Activated T-cell treated with anti-CD3 and anti-CD28 coated beads, Interleukin-2, amount 50 U/mL, for 1 hour (primary cell): Measurements from ENCODE around the gene CAMK2G.
"Not testable (repeated sequence)": the region's sequence is repeated elsewhere in the genome, so short reads cannot be mapped to it uniquely, and the experiment has no call there.

Experiments
- DNase-seq: peaks from one replicate; pipeline ENCODE4 v3.0.0-alpha.2; 2020

Gene CAMK2G

GRCh38 chr10:73874267-73875138 lies at the start of gene CAMK2G:
CAMK2G (minus strand) TSS chr10:73874555; CDS start chr10:73874461, 94 bp downstream.
- peak; percentile 82 for DNase-seq

DNA sequence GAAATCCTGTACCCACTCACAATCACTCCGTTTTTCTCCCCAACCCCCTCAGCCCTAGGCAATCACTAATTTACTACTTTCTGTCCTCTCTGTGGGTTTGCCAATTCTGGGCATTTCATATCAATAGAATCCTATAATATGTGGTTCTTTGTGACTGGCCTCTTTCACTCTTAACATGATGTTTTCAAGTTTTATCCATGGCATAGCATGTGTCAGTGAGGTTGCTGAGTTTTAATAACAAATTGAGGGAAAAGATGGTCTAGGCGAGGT lies 48.4 kb upstream of the CAMK2G start:
- DNase-seq = no peak

GRCh38 chr10:73922007-73922863 lies 47.9 kb upstream of the CAMK2G start:
- DNase-seq = no peak

GRCh38 chr10:73920089-73920488 lies 45.7 kb upstream of the CAMK2G start:
- no peak for DNase-seq

DNA sequence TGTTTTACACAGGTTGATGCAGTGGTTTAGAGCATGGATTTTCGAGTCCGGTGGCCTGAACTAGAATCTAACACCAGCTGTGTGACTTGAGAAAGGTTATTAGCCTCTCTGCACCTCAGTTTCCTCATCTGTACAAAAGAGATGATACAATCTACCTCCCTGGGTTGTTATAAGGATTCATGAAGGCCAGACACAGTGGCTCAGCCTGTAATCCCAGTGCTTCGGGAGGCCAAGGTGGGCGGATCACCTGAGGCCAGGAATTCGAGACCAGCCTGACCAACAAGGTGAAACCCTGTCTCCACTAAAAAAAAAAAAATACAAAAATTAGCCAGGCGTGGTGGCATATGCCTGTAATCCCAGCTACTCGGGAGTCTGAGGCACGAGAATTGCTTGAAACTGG lies 45.1 kb upstream of the CAMK2G start:
- not testable (repeated sequence) for DNase-seq

DNA sequence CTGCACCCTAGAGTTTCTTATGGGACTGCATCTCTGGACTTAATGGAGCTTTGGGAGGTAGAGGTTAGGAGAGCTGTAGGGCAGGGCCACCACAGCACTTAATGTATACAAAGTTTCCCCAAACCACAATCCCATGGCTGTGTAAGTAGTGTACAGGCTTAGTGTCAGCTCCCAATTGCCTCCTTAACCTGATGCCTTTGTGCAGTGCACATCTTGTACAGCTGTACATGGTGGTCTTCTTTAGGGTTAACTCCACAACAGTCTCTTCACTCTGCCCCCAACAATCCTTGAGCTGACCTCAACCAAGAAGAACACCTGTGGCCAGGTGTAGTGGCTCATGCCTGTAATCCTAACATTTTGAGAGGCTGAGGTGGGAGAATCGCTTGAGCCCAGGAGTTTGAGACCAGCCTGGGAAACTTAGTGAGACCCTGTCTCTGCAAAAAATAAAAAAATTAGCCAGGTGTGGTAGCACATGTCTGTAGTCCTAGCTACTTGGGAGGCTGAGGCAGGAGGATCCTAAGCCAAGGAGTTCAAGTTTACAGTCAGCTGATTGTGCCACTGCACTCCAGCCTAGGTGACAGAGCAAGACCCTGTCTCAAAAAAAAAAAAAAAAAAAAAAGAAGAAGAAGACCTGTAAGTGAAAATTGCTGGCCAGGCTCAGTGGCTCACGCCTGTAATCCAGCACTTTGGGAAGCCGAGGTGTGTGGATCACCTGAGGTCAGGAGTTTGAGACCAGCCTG lies 43.4 kb upstream of the CAMK2G start:
- DNase-seq = no peak

DNA sequence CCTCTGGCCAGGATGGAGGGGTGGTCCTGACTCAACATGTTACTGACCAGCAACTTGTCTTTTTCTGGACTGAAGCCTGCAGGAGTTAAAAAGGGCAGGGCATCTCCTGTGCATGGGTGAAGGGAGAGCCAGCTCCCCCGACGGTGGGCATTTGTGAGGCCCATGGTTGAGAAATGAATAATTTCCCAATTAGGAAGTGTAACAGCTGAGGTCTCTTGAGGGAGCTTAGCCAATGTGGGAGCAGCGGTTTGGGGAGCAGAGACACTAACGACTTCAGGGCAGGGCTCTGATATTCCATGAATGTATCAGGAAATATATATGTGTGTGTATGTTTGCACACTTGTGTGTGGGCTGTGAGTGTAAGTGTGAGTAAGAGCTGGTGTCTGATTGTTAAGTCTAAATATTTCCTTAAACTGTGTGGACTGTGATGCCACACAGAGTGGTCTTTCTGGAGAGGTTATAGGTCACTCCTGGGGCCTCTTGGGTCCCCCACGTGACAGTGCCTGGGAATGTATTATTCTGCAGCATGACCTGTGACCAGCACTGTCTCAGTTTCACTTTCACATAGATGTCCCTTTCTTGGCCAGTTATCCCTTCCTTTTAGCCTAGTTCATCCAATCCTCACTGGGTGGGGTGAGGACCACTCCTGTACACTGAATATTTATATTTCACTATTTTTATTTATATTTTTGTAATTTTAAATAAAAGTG lies 42.6 kb upstream of the CAMK2G start:
- no peak for DNase-seq

DNA sequence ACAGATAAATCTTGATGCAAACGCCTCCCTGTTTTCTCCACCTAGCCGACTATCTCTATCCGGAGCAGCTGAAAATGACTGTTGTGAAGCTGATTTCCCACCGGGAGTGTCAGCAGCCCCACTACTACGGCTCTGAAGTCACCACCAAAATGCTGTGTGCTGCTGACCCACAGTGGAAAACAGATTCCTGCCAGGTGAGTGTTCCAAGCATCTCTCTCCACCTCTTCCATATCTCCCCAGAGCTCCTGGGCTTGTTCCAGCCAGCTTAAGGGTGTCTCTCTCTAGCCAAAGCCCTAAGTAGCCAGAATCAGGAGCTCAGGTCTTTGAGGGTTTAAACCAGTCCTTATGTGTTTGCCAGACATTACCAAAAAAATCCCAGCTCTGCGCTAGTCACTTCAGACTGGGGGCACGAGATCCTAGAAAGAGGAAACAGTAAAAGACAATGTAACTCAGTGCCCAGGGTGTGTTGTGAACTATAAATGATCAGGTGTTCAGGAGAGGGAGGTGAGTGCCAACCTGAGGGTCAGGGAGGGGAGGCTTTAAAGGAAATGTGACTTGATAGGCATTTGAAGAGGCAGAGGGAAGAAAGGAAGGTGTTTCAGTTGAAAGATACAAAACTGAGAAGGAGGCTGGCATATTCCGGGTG lies 41.0 kb upstream of the CAMK2G start:
- DNase-seq = no peak

DNA sequence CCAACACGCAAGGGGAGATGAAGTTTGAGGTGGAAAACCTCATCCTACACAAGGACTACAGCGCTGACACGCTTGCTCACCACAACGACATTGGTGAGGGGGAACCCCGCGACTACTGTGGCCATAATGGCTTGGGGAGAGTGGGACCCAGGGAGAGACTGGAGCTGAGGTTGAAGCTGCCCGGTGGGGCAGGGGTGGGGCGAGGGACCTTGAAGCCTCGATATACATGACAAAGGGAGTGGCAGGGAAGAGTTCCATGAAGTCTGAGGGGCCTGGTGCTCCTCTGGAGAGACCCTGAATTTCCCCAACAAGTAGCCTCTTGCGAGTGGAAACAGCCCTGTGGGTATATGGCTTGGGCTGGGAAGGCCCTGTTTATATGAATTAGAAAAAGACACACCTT lies 39.7 kb upstream of the CAMK2G start:
- DNase-seq = no peak

DNA sequence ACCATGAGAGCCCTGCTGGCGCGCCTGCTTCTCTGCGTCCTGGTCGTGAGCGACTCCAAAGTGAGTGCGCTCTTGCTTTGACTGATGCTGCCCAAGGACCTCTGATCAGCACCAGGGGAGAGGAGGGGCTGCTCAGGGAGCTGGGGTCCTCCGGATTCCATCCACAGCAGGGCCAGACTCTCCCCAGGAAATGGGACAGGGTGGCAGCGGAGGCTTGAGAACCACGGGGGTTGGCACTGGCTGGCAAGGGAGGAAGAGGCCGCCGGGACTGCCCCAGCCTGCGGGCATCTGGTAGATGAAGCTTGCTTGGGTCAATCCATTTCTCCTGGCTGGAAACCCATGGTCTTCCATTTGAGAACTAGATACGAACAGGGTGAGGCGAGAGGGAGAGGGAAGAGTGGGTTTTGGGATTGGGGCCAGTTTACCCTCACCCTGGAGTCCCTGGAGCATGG lies 37.2 kb upstream of the CAMK2G start:
- no peak for DNase-seq

GRCh38 chr10:73910764-73911552 lies 36.6 kb upstream of the CAMK2G start, which contains the start of gene PLAU:
PLAU (plus strand) TSS chr10:73911132; CDS start chr10:73911556, 424 bp downstream.
- DNase-seq = peak; percentile 53

- DNase-seq = no peak
Observed at GRCh38 chr10:73910401-73910763, 36.0 kb upstream of the CAMK2G start.

DNA sequence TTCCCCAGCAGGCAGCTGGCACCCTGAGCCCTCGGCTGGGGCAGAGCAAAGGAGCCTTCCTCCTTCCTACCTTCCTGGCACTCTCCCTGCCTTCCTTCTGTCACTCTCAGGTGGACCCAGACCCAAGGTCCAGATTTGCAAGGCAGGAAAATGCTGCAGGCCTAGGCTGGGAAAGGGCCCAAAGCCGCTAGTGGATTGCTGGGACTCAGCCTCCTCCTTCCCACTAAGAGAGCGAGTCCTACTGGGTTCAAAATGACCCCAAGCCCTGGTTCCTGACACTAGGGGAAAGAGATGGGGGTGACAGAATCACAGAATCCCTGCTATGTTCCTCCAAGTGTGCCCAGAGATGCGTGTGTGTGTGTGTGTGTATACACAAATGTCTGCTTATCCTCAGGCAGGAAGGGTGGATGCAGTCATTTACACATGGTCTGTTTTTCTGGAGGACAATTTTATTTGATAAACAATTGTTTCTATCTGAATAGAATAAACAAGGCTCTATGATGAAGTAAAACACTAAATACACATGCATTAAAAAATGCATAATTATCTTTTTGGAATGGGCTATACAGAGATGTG lies 35.3 kb upstream of the CAMK2G start:
- no peak for DNase-seq

DNA sequence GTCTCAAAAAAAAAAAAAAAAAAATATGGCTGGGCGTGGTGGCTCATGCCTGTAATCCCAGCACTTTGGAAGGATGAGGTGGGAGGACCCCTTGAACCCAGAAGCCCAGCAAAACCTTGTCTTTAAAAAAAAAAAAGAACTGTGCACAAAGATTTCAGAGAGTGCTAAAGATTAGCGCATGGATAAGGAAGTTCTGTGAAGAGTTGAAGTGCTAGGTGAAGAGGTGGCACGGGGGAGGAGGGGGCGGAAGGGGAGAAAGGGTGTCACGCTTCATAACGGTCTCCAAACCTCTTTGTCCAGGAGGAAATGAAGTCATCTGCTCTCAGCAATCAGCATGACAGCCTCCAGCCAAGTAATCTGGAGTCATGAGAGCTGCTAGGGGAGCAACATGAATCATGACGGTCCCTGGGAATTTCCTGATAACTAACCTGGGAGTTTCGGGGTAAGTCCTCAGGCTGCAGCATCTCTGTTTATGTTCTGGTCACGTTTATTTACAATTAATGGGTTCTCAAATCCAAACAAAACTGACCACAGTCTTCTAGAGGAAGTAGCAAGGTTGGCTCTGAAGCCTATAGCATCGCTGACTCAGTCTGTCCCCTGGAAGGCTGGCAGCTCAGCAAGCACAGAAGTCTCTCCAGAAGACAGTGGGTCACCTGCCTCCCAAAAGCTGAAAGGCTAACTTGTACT lies 34.6 kb upstream of the CAMK2G start:
- DNase-seq = peak; percentile 32

- no peak for DNase-seq
Observed at GRCh38 chr10:73907841-73908517, 33.6 kb upstream of the CAMK2G start.

DNA sequence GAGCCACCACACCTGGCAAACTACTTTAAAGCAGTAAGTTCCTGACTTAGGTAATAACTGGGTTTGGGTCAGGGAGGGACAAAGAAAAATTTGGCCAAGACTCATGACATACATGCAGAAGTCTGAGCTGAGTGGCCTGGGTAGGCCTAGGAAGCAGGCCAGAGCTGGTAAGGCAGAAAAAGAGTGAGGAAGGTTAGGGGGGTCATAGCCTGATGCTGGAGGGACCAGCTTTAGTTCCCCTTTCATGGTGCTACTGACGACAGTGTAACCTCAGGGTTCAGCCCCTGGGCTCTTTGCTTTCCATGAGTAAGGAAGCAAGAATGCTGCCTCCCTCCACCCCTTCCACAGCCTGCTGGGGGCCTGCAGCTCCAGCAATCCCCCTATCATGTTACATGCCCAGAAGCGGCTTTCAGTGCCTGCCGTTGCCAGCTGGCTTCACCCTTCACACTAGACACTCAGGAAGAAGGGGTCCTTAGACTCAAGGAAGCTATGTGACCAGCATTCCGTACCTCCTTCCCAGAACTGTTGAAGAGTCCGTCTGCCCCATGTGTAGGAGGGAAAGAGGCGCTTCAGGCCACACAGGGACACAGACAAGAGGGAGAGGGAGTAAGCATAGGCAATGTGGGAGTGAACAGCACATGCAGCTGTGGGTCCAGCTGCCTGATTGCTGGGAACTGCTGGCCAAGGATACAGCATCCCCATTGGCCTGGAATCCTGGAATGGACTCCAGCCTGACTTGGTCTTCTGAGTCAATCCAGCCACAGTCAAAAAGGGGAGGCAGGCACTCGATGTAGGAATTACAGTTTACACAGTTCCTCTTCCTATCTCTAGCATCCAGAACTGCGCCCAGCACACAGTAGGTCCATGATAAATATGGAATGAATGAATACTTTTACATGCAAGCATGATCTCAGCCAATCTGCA lies 32.4 kb upstream of the CAMK2G start:
- no peak for DNase-seq

GRCh38 chr10:73905256-73906020 lies 31.1 kb upstream of the CAMK2G start:
- no peak for DNase-seq

GRCh38 chr10:73902351-73902750 lies 28.0 kb upstream of the CAMK2G start:
- no peak for DNase-seq
